Inferior parietal cortex (tissue), 1 donor: Measurements from ENCODE around the gene TMEM94.

Source experiments
- DNase-seq: peaks from one replicate; pipeline ENCODE4 v3.0.0-alpha.2; 2016; ENCODE audit errors: extremely low spot score

The TMEM94 gene

GRCh38 chr17:75525806-75526554 lies 69.5 kb downstream of the TMEM94 start:
- no peak for DNase-seq

GRCh38 chr17:75526555-75527270 lies 70.3 kb downstream of the TMEM94 start:
- DNase-seq: no peak

GRCh38 chr17:75530837-75531720 lies 74.6 kb downstream of the TMEM94 start:
- no peak for DNase-seq

- no peak for DNase-seq
Measured at GRCh38 chr17:75531721-75532072, 75.3 kb downstream of the TMEM94 start.

- no peak for DNase-seq
Measured at GRCh38 chr17:75535119-75535537, 78.7 kb downstream of the TMEM94 start.

GRCh38 chr17:75535871-75536270 lies 79.4 kb downstream of the TMEM94 start:
- no peak for DNase-seq

GRCh38 chr17:75536366-75536765 lies 79.9 kb downstream of the TMEM94 start:
- DNase-seq: no peak

GRCh38 chr17:75539967-75540729 lies 83.7 kb downstream of the TMEM94 start:
- DNase-seq: no peak

- DNase-seq: no peak
Measured at GRCh38 chr17:75540923-75541503, 84.6 kb downstream of the TMEM94 start.

- no peak for DNase-seq
Measured at GRCh38 chr17:75542229-75542628, 85.8 kb downstream of the TMEM94 start.

GRCh38 chr17:75542728-75543336 lies 86.4 kb downstream of the TMEM94 start:
- DNase-seq: no peak

- DNase-seq: no peak
Measured at GRCh38 chr17:75544250-75544649, 87.8 kb downstream of the TMEM94 start.

GRCh38 chr17:75546181-75546580 lies 89.7 kb downstream of the TMEM94 start:
- no peak for DNase-seq

- no peak for DNase-seq
Measured at GRCh38 chr17:75547091-75547490, 90.7 kb downstream of the TMEM94 start.

GRCh38 chr17:75548813-75549212 lies 92.4 kb downstream of the TMEM94 start:
- no peak for DNase-seq
